HL-60 (cell line): ENCODE measurements around the gene DNMT1.

ENCODE experiments used
- DNase-seq, 2 experiments: peaks; one replicate each; pipeline ENCODE4 v3.0.0-alpha.2; 2010 to 2020; ENCODE audit warnings: low read depth in 1 of 2, low spot score in 1 of 2
- H3K27ac ChIP-seq: fragments of 250-450 bp; sonication (Bioruptor Pico); replicated peaks from 2 replicates; pipeline ENCODE4 v1.5.1; 2020; ENCODE audit warnings: mild to moderate bottlenecking, moderate library complexity
- H3K27me3 ChIP-seq: fragments of 250-450 bp; sonication (Bioruptor Pico); 2 replicates; pipeline ENCODE4 v1.5.1; 2021; ENCODE audit warnings: mild to moderate bottlenecking, moderate library complexity; ENCODE audit not compliant: insufficient read depth, poor library complexity, severe bottlenecking
- H3K4me3 ChIP-seq: replicated peaks from 2 replicates; pipeline ENCODE4 v1.5.1; 2011; ENCODE audit warnings: mild to moderate bottlenecking, control low read depth, low read length; ENCODE audit not compliant: insufficient read depth
- GABPA ChIP-seq: IDR thresholded peaks from 2 replicates; pipeline ENCODE4 v1.6.1; 2012; ENCODE audit warnings: low read depth
- POLR2AphosphoS5 ChIP-seq: IDR thresholded peaks from 2 replicates; pipeline ENCODE4 v1.6.1; 2012; ENCODE audit warnings: low read depth
- SPI1 ChIP-seq: IDR thresholded peaks from 2 replicates; pipeline ENCODE4 v1.6.1; 2012; ENCODE audit warnings: low read depth, mild to moderate bottlenecking, borderline replicate concordance
- TF ChIP-seq, protein P1 (sequence below): IDR thresholded peaks from one replicate; pipeline ENCODE4 v1.5.1; 2011; ENCODE audit warnings: low read length, control low read depth, inconsistent platforms; ENCODE audit not compliant: insufficient read depth
- TF ChIP-seq, protein P2 (sequence below): IDR thresholded peaks from 2 replicates; pipeline ENCODE4 v1.6.1; 2012; ENCODE audit warnings: low read depth; ENCODE audit not compliant: insufficient replicate concordance

Gene DNMT1

DNA sequence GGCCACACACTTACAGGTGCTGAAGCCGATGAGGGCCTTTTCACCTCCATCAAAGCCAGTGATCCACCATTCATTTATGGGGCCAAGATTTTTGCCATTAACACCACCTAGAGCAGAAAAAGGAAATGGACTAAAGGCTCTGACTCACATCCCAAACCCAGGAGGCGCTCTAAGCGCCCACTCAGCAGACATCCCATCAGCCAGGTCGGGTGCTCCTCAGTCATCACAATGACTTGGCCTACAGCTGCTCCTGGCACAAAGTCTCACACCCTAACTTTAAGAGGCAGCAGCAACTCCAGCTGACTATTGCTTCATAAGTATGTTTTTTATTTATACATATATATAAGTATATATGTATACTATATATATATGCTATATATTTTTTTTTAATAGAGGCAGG, 38.9 kb downstream of the DNMT1 start:
- no peak for TF ChIP-seq GABPA
- TF ChIP-seq, protein P1, sequence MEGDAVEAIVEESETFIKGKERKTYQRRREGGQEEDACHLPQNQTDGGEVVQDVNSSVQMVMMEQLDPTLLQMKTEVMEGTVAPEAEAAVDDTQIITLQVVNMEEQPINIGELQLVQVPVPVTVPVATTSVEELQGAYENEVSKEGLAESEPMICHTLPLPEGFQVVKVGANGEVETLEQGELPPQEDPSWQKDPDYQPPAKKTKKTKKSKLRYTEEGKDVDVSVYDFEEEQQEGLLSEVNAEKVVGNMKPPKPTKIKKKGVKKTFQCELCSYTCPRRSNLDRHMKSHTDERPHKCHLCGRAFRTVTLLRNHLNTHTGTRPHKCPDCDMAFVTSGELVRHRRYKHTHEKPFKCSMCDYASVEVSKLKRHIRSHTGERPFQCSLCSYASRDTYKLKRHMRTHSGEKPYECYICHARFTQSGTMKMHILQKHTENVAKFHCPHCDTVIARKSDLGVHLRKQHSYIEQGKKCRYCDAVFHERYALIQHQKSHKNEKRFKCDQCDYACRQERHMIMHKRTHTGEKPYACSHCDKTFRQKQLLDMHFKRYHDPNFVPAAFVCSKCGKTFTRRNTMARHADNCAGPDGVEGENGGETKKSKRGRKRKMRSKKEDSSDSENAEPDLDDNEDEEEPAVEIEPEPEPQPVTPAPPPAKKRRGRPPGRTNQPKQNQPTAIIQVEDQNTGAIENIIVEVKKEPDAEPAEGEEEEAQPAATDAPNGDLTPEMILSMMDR, result no peak
- no peak for TF ChIP-seq POLR2AphosphoS5
- TF ChIP-seq, protein P2, sequence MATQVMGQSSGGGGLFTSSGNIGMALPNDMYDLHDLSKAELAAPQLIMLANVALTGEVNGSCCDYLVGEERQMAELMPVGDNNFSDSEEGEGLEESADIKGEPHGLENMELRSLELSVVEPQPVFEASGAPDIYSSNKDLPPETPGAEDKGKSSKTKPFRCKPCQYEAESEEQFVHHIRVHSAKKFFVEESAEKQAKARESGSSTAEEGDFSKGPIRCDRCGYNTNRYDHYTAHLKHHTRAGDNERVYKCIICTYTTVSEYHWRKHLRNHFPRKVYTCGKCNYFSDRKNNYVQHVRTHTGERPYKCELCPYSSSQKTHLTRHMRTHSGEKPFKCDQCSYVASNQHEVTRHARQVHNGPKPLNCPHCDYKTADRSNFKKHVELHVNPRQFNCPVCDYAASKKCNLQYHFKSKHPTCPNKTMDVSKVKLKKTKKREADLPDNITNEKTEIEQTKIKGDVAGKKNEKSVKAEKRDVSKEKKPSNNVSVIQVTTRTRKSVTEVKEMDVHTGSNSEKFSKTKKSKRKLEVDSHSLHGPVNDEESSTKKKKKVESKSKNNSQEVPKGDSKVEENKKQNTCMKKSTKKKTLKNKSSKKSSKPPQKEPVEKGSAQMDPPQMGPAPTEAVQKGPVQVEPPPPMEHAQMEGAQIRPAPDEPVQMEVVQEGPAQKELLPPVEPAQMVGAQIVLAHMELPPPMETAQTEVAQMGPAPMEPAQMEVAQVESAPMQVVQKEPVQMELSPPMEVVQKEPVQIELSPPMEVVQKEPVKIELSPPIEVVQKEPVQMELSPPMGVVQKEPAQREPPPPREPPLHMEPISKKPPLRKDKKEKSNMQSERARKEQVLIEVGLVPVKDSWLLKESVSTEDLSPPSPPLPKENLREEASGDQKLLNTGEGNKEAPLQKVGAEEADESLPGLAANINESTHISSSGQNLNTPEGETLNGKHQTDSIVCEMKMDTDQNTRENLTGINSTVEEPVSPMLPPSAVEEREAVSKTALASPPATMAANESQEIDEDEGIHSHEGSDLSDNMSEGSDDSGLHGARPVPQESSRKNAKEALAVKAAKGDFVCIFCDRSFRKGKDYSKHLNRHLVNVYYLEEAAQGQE, result no peak
- TF ChIP-seq SPI1, result no peak
- Histone ChIP-seq H3K27me3 (no peaks in the 10 kb centered on the region), H3K27ac (no peak overlapping the region), H3K4me3 (no peak overlapping the region)
- DNase-seq, result no peak

DNA sequence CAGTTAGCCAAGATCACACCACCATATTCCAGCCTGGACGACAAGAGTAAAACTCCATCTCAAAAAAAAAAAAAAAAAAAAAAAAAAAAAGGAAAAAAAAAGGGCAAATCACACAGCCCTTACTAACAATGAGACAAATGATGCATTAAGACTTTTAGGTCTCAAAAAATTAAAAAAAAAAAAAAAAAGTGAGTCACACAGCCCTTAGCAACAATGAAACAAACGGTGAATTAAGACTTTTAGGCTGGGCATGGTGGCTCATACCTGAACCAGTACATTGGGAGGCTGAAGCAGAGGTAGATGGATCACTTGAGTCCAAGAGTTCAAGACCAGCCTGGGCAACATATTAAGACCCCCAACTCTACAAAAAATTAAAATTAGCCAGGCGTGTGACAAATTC, 42.7 kb downstream of the DNMT1 start:
- Histone ChIP-seq H3K4me3 (no peak overlapping the region), H3K27me3 (no peaks in the 10 kb centered on the region), H3K27ac (no peak overlapping the region)
- no peak for DNase-seq
- TF ChIP-seq, protein P2, result no peak
- TF ChIP-seq SPI1 (no peak), POLR2AphosphoS5 (no peak), GABPA (no peak)
- TF ChIP-seq, protein P1, result no peak

DNA sequence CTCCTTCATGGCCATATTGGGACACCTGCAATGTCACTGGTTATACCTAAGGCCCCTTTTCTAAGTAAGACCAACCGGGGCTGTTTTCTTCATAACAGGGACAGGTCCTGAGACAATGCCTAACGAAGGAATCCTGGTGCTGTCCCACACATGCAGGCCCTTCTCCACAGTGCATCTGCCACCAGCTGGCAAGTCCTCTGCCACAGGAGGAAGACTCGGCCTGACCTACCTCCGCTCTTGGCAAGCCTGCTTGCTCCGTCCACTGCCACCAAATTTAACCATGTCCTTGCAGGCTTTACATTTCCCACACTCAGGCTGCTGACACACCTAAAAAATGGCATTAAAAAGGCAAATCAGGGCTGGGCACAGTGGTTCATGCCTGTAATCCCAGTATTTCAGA, 43.2 kb downstream of the DNMT1 start:
- H3K4me3 ChIP-seq, result no peak overlapping the region
- DNase-seq, result no peak
- TF ChIP-seq SPI1, result no peak
- TF ChIP-seq, protein P1, result no peak
- no peak for TF ChIP-seq GABPA
- TF ChIP-seq POLR2AphosphoS5, result no peak
- TF ChIP-seq, protein P2, result no peak
- no peak overlapping the region for H3K27ac ChIP-seq
- no peaks in the 10 kb centered on the region for H3K27me3 ChIP-seq
